ENCODE data around the gene ERFL.

Gene ERFL

DNA sequence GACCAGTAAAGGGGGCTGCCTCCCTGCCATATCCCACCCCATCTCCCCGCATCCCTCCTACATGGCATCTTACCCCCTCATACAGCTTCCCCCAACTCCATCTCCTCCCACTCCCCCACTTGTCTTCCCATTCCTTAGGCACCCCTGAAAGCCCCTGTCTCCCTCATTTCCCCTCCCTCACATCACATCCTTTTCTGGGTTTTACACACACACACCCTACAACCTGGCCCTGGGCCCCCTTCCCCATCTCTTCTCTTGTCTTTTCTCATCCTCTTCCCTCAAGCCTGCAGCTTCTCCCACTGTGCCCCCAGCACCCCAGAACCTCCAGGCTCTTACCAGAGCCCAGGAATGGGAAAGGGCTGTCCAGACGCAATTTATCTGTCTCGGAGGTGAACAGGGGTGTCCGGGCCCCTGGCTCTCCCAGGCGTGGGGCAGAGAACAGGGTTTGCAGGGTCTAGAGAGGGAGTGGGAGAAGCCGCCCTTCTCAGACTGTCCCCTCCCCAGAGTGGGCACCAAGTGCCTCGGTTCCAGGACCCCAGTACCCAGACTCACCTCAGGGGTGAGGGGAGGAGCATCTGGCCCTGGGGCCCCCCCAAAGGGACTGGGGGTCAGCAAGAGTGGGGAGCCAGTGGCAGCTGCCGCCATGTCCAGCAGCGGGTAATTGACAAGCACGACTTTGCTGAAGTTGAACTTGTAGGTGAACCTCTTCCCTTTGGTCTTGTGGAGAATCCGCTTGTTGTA, 19.4 kb downstream of the ERFL start:
- Histone ChIP-seq H3K9me3 (ENCODE audit: control insufficient read depth in 1 of 2, low read length in 2 of 2) (no peaks in the 10 kb centered on the region), H3K4me3 (ENCODE audit: low read depth in 1 of 2, low read length in 2 of 2) (no peak overlapping the region), H3K36me3 (ENCODE audit: control insufficient read depth in 1 of 2, insufficient read depth in 2 of 2, low read length in 2 of 2) (peaks cover 10 to 33% of the 10 kb centered on the region in 2 donors), H3K27ac (ENCODE audit: low read length) (no peak overlapping the region), H3K4me1 (ENCODE audit: control insufficient read depth in 1 of 2, insufficient read depth in 2 of 2, low read length in 2 of 2) (no peaks in the 10 kb centered on the region), H3K27me3 (ENCODE audit: low read depth, low read length) (peaks cover 25% of the 10 kb centered on the region)

GRCh38 chr19:41907994-41908615, 20.1 kb downstream of the ERFL start:
- H3K36me3 ChIP-seq (ENCODE audit: control insufficient read depth in 1 of 2, insufficient read depth in 2 of 2, low read length in 2 of 2), result peaks cover 18 to 41% of the 10 kb centered on the region in 2 donors
- H3K27me3 ChIP-seq (ENCODE audit: low read depth, low read length), result peaks cover 17% of the 10 kb centered on the region
- no peak overlapping the region for H3K4me3 ChIP-seq (ENCODE audit: low read depth in 1 of 2, low read length in 2 of 2)
- no peaks in the 10 kb centered on the region for H3K4me1 ChIP-seq (ENCODE audit: control insufficient read depth in 1 of 2, insufficient read depth in 2 of 2, low read length in 2 of 2)
- H3K9me3 ChIP-seq (ENCODE audit: control insufficient read depth in 1 of 2, low read length in 2 of 2), result no peaks in the 10 kb centered on the region
- no peak overlapping the region for H3K27ac ChIP-seq (ENCODE audit: low read length)

GRCh38 chr19:41906916-41907680, 21.2 kb downstream of the ERFL start:
- H3K4me3 ChIP-seq (ENCODE audit: low read depth in 1 of 2, low read length in 2 of 2), result no peak overlapping the region
- peaks cover 23 to 51% of the 10 kb centered on the region in 2 donors for H3K36me3 ChIP-seq (ENCODE audit: control insufficient read depth in 1 of 2, insufficient read depth in 2 of 2, low read length in 2 of 2)
- no peaks in the 10 kb centered on the region for H3K9me3 ChIP-seq (ENCODE audit: control insufficient read depth in 1 of 2, low read length in 2 of 2)
- H3K4me1 ChIP-seq (ENCODE audit: control insufficient read depth in 1 of 2, insufficient read depth in 2 of 2, low read length in 2 of 2), result no peaks in the 10 kb centered on the region
- peaks cover 12% of the 10 kb centered on the region for H3K27me3 ChIP-seq (ENCODE audit: low read depth, low read length)
- H3K27ac ChIP-seq (ENCODE audit: low read length), result no peak overlapping the region

DNA sequence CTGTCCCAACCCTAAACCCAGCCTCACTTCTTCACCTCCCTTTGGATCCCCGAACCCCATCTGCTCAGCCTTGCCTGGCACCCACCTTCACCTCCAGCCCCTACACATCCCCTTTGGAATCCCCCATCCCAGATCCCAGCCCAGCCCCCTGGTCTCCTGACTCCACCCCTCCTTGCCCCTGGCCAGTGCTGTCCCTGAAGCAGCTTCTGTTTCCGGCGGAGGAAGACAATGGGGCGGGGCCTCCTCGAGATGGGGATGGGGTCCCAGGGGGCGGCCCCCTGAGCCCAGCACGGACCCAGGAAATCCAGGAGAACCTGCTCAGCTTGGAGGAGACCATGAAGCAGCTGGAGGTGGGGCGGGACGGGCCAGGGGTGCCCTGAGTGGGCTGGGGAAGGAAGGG, 22.0 kb downstream of the ERFL start:
- H3K4me3 ChIP-seq (ENCODE audit: low read depth in 1 of 2, low read length in 2 of 2), result no peak overlapping the region
- peaks cover 31 to 59% of the 10 kb centered on the region in 2 donors for H3K36me3 ChIP-seq (ENCODE audit: control insufficient read depth in 1 of 2, insufficient read depth in 2 of 2, low read length in 2 of 2)
- H3K9me3 ChIP-seq (ENCODE audit: control insufficient read depth in 1 of 2, low read length in 2 of 2), result no peaks in the 10 kb centered on the region
- peaks cover 4% of the 10 kb centered on the region for H3K27me3 ChIP-seq (ENCODE audit: low read depth, low read length)
- H3K27ac ChIP-seq (ENCODE audit: low read length), result no peak overlapping the region
- no peaks in the 10 kb centered on the region for H3K4me1 ChIP-seq (ENCODE audit: control insufficient read depth in 1 of 2, insufficient read depth in 2 of 2, low read length in 2 of 2)

GRCh38 chr19:41905273-41906002, 22.8 kb downstream of the ERFL start:
- peak overlapping the region; percentile 67 for H3K27ac ChIP-seq (ENCODE audit: low read length)

GRCh38 chr19:41904118-41904870, 24.0 kb downstream of the ERFL start:
- H3K36me3 ChIP-seq (ENCODE audit: control insufficient read depth in 1 of 2, insufficient read depth in 2 of 2, low read length in 2 of 2), result peaks cover 41 to 74% of the 10 kb centered on the region in 2 donors
- no peaks in the 10 kb centered on the region for H3K27me3 ChIP-seq (ENCODE audit: low read depth, low read length)
- H3K9me3 ChIP-seq (ENCODE audit: control insufficient read depth in 1 of 2, low read length in 2 of 2), result no peaks in the 10 kb centered on the region
- H3K4me1 ChIP-seq (ENCODE audit: control insufficient read depth in 1 of 2, insufficient read depth in 2 of 2, low read length in 2 of 2), result no peaks in the 10 kb centered on the region
- H3K27ac ChIP-seq (ENCODE audit: low read length), result peak overlapping the region; percentile 67
- no peak overlapping the region for H3K4me3 ChIP-seq (ENCODE audit: low read depth in 1 of 2, low read length in 2 of 2)

More at GRCh38 chr19:41905273-41906002, 22.8 kb downstream of the ERFL start:
- no peaks in the 10 kb centered on the region for H3K27me3 ChIP-seq (ENCODE audit: low read depth, low read length)
- peaks cover 33 to 65% of the 10 kb centered on the region in 2 donors for H3K36me3 ChIP-seq (ENCODE audit: control insufficient read depth in 1 of 2, insufficient read depth in 2 of 2, low read length in 2 of 2)
- H3K4me3 ChIP-seq (ENCODE audit: low read depth in 1 of 2, low read length in 2 of 2), result no peak overlapping the region
- H3K4me1 ChIP-seq (ENCODE audit: control insufficient read depth in 1 of 2, insufficient read depth in 2 of 2, low read length in 2 of 2), result no peaks in the 10 kb centered on the region
- no peaks in the 10 kb centered on the region for H3K9me3 ChIP-seq (ENCODE audit: control insufficient read depth in 1 of 2, low read length in 2 of 2)

DNA sequence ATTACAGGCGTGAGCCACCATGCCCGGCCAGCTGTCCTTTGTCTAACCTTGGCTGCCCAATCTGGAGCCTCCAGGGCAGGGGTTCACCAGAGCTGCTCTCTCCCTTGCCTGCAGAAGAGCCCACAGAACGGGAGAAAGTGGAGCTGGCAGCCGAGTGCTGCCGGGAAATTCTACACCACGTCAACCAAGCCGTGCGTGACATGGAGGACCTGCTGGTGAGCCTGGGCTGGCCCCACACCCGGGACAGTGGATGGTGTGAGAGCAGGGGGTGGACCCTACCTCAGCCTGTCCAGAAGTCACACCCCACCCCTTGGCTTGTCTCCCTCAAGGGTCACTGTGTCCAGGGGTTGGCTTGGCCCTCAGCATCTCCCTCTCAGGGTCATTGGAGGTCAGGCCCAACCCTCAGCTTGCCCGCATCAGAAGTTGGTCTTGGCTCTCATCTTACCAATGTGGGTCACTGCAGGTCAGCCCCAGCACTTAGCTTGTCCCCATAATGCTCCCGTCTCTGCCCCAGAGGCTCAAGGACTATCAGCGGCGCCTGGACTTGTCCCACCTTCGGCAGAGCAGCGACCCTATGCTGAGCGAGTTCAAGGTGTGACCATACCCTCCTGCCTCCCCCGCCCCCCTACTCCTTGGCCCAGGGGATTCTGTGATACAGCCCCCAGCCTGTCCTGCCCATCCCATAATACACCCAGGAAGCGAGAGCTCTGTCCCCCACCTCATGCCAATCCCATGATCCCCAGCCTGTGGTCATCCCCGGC, 24.9 kb downstream of the ERFL start:
- no peaks in the 10 kb centered on the region for H3K27me3 ChIP-seq (ENCODE audit: low read depth, low read length)
- no peak overlapping the region for H3K27ac ChIP-seq (ENCODE audit: low read length)
- peaks cover 51 to 83% of the 10 kb centered on the region in 2 donors for H3K36me3 ChIP-seq (ENCODE audit: control insufficient read depth in 1 of 2, insufficient read depth in 2 of 2, low read length in 2 of 2)
- no peaks in the 10 kb centered on the region for H3K4me1 ChIP-seq (ENCODE audit: control insufficient read depth in 1 of 2, insufficient read depth in 2 of 2, low read length in 2 of 2)
- H3K4me3 ChIP-seq (ENCODE audit: low read depth in 1 of 2, low read length in 2 of 2), result no peak overlapping the region
- H3K9me3 ChIP-seq (ENCODE audit: control insufficient read depth in 1 of 2, low read length in 2 of 2), result no peaks in the 10 kb centered on the region

DNA sequence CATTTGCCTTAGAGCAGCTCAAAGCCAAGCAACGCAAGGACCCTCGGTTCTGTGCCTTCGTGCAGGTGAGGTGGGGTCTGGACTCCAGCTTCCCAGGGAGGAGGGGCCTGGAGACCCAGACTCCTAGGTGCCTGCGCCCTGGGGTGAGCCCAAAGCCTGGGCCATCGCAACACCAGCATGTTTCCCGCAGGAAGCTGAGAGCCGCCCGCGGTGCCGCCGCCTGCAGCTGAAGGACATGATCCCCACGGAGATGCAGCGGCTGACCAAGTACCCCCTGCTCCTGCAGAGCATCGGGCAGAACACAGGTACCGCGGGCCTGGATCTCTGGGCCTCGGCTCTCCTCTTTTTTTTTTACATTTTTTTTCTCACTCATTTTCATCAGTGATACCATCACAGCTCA, 25.7 kb downstream of the ERFL start:
- H3K4me1 ChIP-seq (ENCODE audit: control insufficient read depth in 1 of 2, insufficient read depth in 2 of 2, low read length in 2 of 2), result no peaks in the 10 kb centered on the region
- H3K36me3 ChIP-seq (ENCODE audit: control insufficient read depth in 1 of 2, insufficient read depth in 2 of 2, low read length in 2 of 2), result peaks cover 51 to 91% of the 10 kb centered on the region in 2 donors
- H3K27me3 ChIP-seq (ENCODE audit: low read depth, low read length), result no peaks in the 10 kb centered on the region
- no peak overlapping the region for H3K27ac ChIP-seq (ENCODE audit: low read length)
- H3K9me3 ChIP-seq (ENCODE audit: control insufficient read depth in 1 of 2, low read length in 2 of 2), result no peaks in the 10 kb centered on the region
- H3K4me3 ChIP-seq (ENCODE audit: low read depth in 1 of 2, low read length in 2 of 2), result no peak overlapping the region

DNA sequence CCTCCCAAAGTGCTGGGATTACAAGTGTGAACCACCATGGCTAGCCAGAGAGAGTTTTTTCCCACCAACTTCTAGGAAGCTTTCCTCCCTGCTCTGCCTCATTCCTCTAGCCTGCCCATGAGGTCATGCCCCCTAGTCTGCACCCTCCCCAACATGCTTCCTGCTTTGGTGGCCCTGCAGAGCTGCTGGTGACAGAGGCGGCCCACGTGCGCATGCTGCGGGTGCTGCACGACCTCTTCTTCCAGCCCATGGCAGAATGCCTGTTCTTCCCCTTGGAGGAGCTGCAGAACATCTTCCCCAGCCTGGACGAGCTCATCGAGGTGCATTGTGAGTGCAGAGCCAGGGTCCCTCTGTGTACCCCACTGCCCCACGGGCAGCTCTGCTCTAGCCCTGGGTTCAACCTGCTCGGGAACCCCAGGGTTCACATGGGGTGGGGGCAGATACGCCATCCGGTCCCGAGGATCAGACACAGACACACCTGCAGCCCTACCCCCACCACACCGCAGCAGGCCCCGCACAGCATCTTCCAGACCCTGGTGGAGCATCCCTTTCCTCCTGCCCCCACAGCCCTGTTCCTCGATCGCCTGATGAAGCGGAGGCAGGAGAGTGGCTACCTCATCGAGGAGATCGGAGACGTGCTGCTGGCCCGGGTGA, 26.4 kb downstream of the ERFL start:
- no peaks in the 10 kb centered on the region for H3K27me3 ChIP-seq (ENCODE audit: low read depth, low read length)
- H3K4me1 ChIP-seq (ENCODE audit: control insufficient read depth in 1 of 2, insufficient read depth in 2 of 2, low read length in 2 of 2), result no peaks in the 10 kb centered on the region
- H3K36me3 ChIP-seq (ENCODE audit: control insufficient read depth in 1 of 2, insufficient read depth in 2 of 2, low read length in 2 of 2), result peaks cover 51 to 92% of the 10 kb centered on the region in 2 donors
- H3K27ac ChIP-seq (ENCODE audit: low read length), result no peak overlapping the region
- no peak overlapping the region for H3K4me3 ChIP-seq (ENCODE audit: low read depth in 1 of 2, low read length in 2 of 2)
- H3K9me3 ChIP-seq (ENCODE audit: control insufficient read depth in 1 of 2, low read length in 2 of 2), result no peaks in the 10 kb centered on the region

- no peaks in the 10 kb centered on the region for H3K9me3 ChIP-seq (ENCODE audit: control insufficient read depth in 1 of 2, low read length in 2 of 2)
- no peaks in the 10 kb centered on the region for H3K4me1 ChIP-seq (ENCODE audit: control insufficient read depth in 1 of 2, insufficient read depth in 2 of 2, low read length in 2 of 2)
- H3K4me3 ChIP-seq (ENCODE audit: low read depth in 1 of 2, low read length in 2 of 2), result no peak overlapping the region
- peaks cover 51 to 83% of the 10 kb centered on the region in 2 donors for H3K36me3 ChIP-seq (ENCODE audit: control insufficient read depth in 1 of 2, insufficient read depth in 2 of 2, low read length in 2 of 2)
- H3K27ac ChIP-seq (ENCODE audit: low read length), result no peak overlapping the region
- no peaks in the 10 kb centered on the region for H3K27me3 ChIP-seq (ENCODE audit: low read depth, low read length)
Measured at GRCh38 chr19:41898235-41898634, 30.0 kb downstream of the ERFL start.
